Thoracic aorta (tissue), 2 donors: Measurements from ENCODE around the gene RALGDS. TPM values are rescaled to one million over a fixed set of nuclear protein-coding genes. Genes with fewer than 3 reads are reported as not detected.
"Not testable (repeated sequence)": the region's sequence is repeated elsewhere in the genome, so short reads cannot be mapped to it uniquely, and the experiment has no call there.

Source experiments
- ATAC-seq: fragments of 150-250 bp; one replicate; pipeline ENCODE4 v1.8.0; 2017; ENCODE audit warnings: low read depth; ENCODE audit not compliant: insufficient number of reproducible peaks, low FRiP score
- DNase-seq: peaks from one replicate; pipeline ENCODE4 v3.0.0-alpha.2; 2020; ENCODE audit warnings: low spot score
- H3K27ac ChIP-seq, 2 donors: fragments of 200-600 bp; sonication (generic); 1 replicate in 1 of 2; 2 replicates in 1 of 2; pipeline ENCODE4 v1.5.1; 2016; ENCODE audit warnings: mild to moderate bottlenecking in 2 of 2, moderate library complexity in 2 of 2
- H3K27me3 ChIP-seq: fragments of 200-600 bp; sonication (generic); replicated peaks from 2 replicates; pipeline ENCODE4 v1.6.0; 2016; ENCODE audit warnings: mild to moderate bottlenecking; ENCODE audit not compliant: insufficient read depth
- H3K36me3 ChIP-seq: fragments of 200-600 bp; sonication (generic); one replicate; pipeline ENCODE4 v1.5.1; 2016
- H3K4me1 ChIP-seq, 2 donors: fragments of 200-600 bp; sonication (generic); 1 replicate in 1 of 2; 2 replicates in 1 of 2; pipeline versions ENCODE4 v1.5.1 to v1.6.0; 2016; ENCODE audit warnings: low read depth in 2 of 2, mild to moderate bottlenecking in 1 of 2; ENCODE audit not compliant: control insufficient read depth in 1 of 2
- H3K4me3 ChIP-seq: fragments of 200-600 bp; sonication (generic); 2 replicates; pipeline ENCODE4 v1.5.1; 2016; ENCODE audit warnings: mild to moderate bottlenecking
- H3K9me3 ChIP-seq: fragments of 200-600 bp; sonication (generic); 2 replicates; pipeline ENCODE4 v1.5.1; 2016
- CTCF ChIP-seq: fragments of 200-600 bp; sonication (generic); IDR thresholded peaks from one replicate; pipeline ENCODE4 v1.5.1; 2019; ENCODE audit warnings: antibody characterized with exemption
- total RNA-seq, 2 donors: library from RNA; depleted of rRNA; stranded (reverse); fragments of >200 nt; gene quantifications; one replicate each; pipeline versions ENCODE4 v1.1.0 to v1.2.3, GENCODE V29; 2016

Gene RALGDS
- 10 to 100 TPM; 30.3 to 98.8 TPM for total RNA-seq

- peak; percentile 88 for ATAC-seq
- H3K4me1 ChIP-seq, result peaks cover 21 to 62% of the 10 kb centered on the region in 2 donors
- peak; percentile 67 for DNase-seq
Observed at GRCh38 chr9:133121198-133121914, at the start of gene RALGDS. TSS of gene RALGDS (minus strand) at chr9:133121240. CDS start at chr9:133121154, 86 bp downstream.

GRCh38 chr9:133170716-133171115, 49.7 kb upstream of the RALGDS start:
- no peaks in the 10 kb centered on the region for H3K27me3 ChIP-seq
- TF ChIP-seq CTCF, result no peak
- H3K36me3 ChIP-seq, result no peaks in the 10 kb centered on the region
- DNase-seq (no peak), ATAC-seq (no peak)
- H3K4me1 ChIP-seq, result no peaks in the 10 kb centered on the region
- H3K4me3 ChIP-seq, result no peak overlapping the region
- H3K9me3 ChIP-seq, result no peaks in the 10 kb centered on the region
- no peak overlapping the region for H3K27ac ChIP-seq

More at GRCh38 chr9:133121198-133121914, at the start of gene RALGDS:
- H3K27me3 ChIP-seq, result no peaks in the 10 kb centered on the region
- no peaks in the 10 kb centered on the region for H3K36me3 ChIP-seq
- no peaks in the 10 kb centered on the region for H3K9me3 ChIP-seq
- H3K27ac ChIP-seq, result peak within 1 kb of the TSS; percentile 75 to 77
- peak within 1 kb of the TSS; percentile 82 for H3K4me3 ChIP-seq
- no peak for TF ChIP-seq CTCF

- H3K4me3 ChIP-seq, result not testable (repeated sequence)
Observed at GRCh38 chr9:133169687-133170086, 48.6 kb upstream of the RALGDS start.

DNA sequence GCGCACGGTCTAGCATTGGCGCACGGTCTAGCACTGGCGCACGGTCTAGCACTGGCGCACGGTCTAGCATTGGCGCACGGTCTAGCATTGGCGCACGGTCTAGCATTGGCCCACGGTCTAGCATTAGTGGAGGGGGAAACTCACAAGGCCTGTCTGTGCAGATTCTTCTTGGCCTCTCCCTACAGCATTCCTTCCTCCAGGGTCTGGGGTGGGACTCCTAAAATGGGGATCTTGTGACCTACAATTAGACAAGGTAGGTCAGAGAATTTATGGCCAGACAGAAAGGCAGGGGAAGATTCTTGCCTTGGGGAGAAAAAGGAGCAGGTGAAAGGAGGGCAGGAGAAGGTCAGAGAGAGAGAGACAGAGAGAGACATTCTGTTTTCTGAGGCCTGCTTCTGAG, 48.1 kb upstream of the RALGDS start:
- Histone ChIP-seq H3K4me1 (peaks cover 0 to 6% of the 10 kb centered on the region in 2 donors), H3K9me3 (no peaks in the 10 kb centered on the region), H3K36me3 (no peaks in the 10 kb centered on the region), H3K4me3 (no peak overlapping the region), H3K27me3 (no peaks in the 10 kb centered on the region), H3K27ac (no peak overlapping the region)
- DNase-seq, result no peak
- no peak for ATAC-seq
- no peak for TF ChIP-seq CTCF

More at GRCh38 chr9:133169687-133170086, 48.6 kb upstream of the RALGDS start:
- not testable (repeated sequence) for H3K9me3 ChIP-seq, H3K4me1 ChIP-seq, H3K27ac ChIP-seq, H3K27me3 ChIP-seq, H3K36me3 ChIP-seq, DNase-seq, ATAC-seq

GRCh38 chr9:133168432-133168831, 47.4 kb upstream of the RALGDS start:
- no peak for ATAC-seq
- no peaks in the 10 kb centered on the region for H3K9me3 ChIP-seq
- no peaks in the 10 kb centered on the region for H3K27me3 ChIP-seq
- H3K4me3 ChIP-seq, result no peak overlapping the region
- no peaks in the 10 kb centered on the region for H3K36me3 ChIP-seq
- H3K4me1 ChIP-seq, result peaks cover 0 to 12% of the 10 kb centered on the region in 2 donors
- no peak for DNase-seq
- H3K27ac ChIP-seq, result no peak overlapping the region
- no peak for TF ChIP-seq CTCF

GRCh38 chr9:133167769-133168168, 46.7 kb upstream of the RALGDS start:
- H3K9me3 ChIP-seq, result no peaks in the 10 kb centered on the region
- no peak overlapping the region for H3K27ac ChIP-seq
- no peak for TF ChIP-seq CTCF
- no peaks in the 10 kb centered on the region for H3K27me3 ChIP-seq
- ATAC-seq (no peak), DNase-seq (no peak)
- H3K4me3 ChIP-seq, result no peak overlapping the region
- H3K4me1 ChIP-seq, result peaks cover 0 to 18% of the 10 kb centered on the region in 2 donors
- H3K36me3 ChIP-seq, result no peaks in the 10 kb centered on the region
